HCT116 (cell line): Measurements from ENCODE around the gene ANKRD60. TPM values are rescaled to one million over a fixed set of nuclear protein-coding genes. Genes with fewer than 3 reads are reported as not detected.

Experiments
- ATAC-seq: fragments of 200-7000 bp; cut with Tn5 transposase; 2 replicates; pipeline ENCODE4 v1.9.1; 2020; ENCODE audit warnings: mild to moderate bottlenecking, moderate library complexity
- BruUV-seq: library from RNA; stranded (reverse); fragments of 400-500 nt; replicated peaks from 2 replicates; lab custom pipeline; 2021; lab: Mats Ljungman, UMichigan
- CTCF ChIA-PET: fragments of 300-600 bp; sonication (Branson Sonifier 250); formaldehyde crosslinking; loops from one replicate; lab custom pipeline; 2021; ENCODE audit warnings: antibody characterized with exemption; lab: Charles Lee
- POLR2A ChIA-PET: fragments of 300-600, 350-600 bp; sonication (Branson Sonifier 250); formaldehyde crosslinking; loops from one replicate; lab custom pipeline; 2021; ENCODE audit warnings: antibody characterized with exemption; lab: Charles Lee
- RAD21 ChIA-PET, 2 experiments: fragments of 300-600 bp; sonication (Branson Sonifier 250); formaldehyde crosslinking; loops; one replicate each; lab custom pipeline; 2023; ENCODE audit warnings: low total read pairs in 2 of 2; ENCODE audit not compliant: uncharacterized antibody in 2 of 2, unreplicated experiment in 2 of 2, low non-redundant PET in 1 of 2; lab: Charles Lee
- DNase-seq: peaks from one replicate; pipeline ENCODE4 v3.0.0-alpha.2; 2010; ENCODE audit warnings: low read depth, low spot score
- H2AFZ ChIP-seq: fragments of 200-600 bp; shearing (Covaris generic), sonication (generic); 2 replicates; pipeline ENCODE4 v1.6.1; 2017; ENCODE audit warnings: low read depth, mixed run types, mixed read lengths, antibody characterized with exemption, low read length; ENCODE audit not compliant: poor library complexity, severe bottlenecking
- H3K27ac ChIP-seq: 2 replicates; pipeline ENCODE4 v1.5.1; 2012; ENCODE audit warnings: low read depth, low read length
- H3K27me3 ChIP-seq: fragments of 200-600 bp; sonication (generic); 2 replicates; pipeline ENCODE4 v1.6.1; 2016; ENCODE audit warnings: mixed run types, low read length, mixed read lengths; ENCODE audit not compliant: insufficient read depth
- H3K36me3 ChIP-seq, 2 experiments: fragments of 200-500 bp in 1 of 2; fragments of 200-600 bp in 1 of 2; sonication (Bioruptor generic) in 1 of 2; sonication (generic) in 1 of 2; 2 replicates each; pipeline versions ENCODE4 v1.5.1 to v1.6.1; 2014 to 2016; ENCODE audit warnings: low read length in 2 of 2, inconsistent platforms in 1 of 2, mixed read lengths in 1 of 2, mixed run types in 1 of 2; ENCODE audit not compliant: insufficient read depth in 2 of 2, control insufficient read depth in 1 of 2
- H3K4me1 ChIP-seq, 2 experiments: fragments of 200-600 bp in 1 of 2; sonication (generic) in 1 of 2; 2 replicates each; pipeline versions ENCODE4 v1.5.1 to v1.6.1; 2012 to 2017; ENCODE audit warnings: low read length in 2 of 2, inconsistent platforms in 1 of 2, mild to moderate bottlenecking in 1 of 2, mixed read lengths in 1 of 2, mixed run types in 1 of 2, moderate library complexity in 1 of 2; ENCODE audit not compliant: insufficient read depth in 2 of 2, control insufficient read depth in 1 of 2
- H3K4me2 ChIP-seq: fragments of 200-600 bp; sonication (generic); 2 replicates; pipeline ENCODE4 v1.6.1; 2017; ENCODE audit warnings: mixed run types, low read length, mixed read lengths
- H3K4me3 ChIP-seq, 2 experiments: fragments of 200-600 bp in 1 of 2; sonication (generic) in 1 of 2; replicated peaks in 1 of 2; 2 replicates each; pipeline ENCODE4 v1.5.1; 2011 to 2016; ENCODE audit warnings: low read length in 2 of 2, control low read depth in 1 of 2, low read depth in 1 of 2, mild to moderate bottlenecking in 1 of 2, mixed read lengths in 1 of 2, mixed run types in 1 of 2
- H3K79me2 ChIP-seq: fragments of 200-600 bp; sonication (generic); 2 replicates; pipeline ENCODE4 v1.6.1; 2017; ENCODE audit warnings: mild to moderate bottlenecking, mixed run types, low read length, moderate library complexity, mixed read lengths; ENCODE audit not compliant: insufficient read depth
- H3K9ac ChIP-seq: fragments of 200-600 bp; sonication (generic); 2 replicates; pipeline ENCODE4 v1.6.1; 2016; ENCODE audit warnings: low read length, mixed read lengths
- H3K9me2 ChIP-seq: fragments of 200-600 bp; sonication (generic), shearing (Covaris generic); 2 replicates; pipeline ENCODE4 v1.6.1; 2017; ENCODE audit warnings: mixed run types, mild to moderate bottlenecking, moderate library complexity; ENCODE audit not compliant: insufficient read depth
- H3K9me3 ChIP-seq, 2 experiments: fragments of 200-500 bp in 1 of 2; fragments of 200-600 bp in 1 of 2; sonication (Bioruptor generic) in 1 of 2; sonication (generic) in 1 of 2; 2 replicates each; pipeline ENCODE4 v1.6.1; 2014 to 2017; ENCODE audit warnings: low read length in 2 of 2, mixed read lengths in 2 of 2, inconsistent platforms in 1 of 2, low read depth in 1 of 2, mild to moderate bottlenecking in 1 of 2, mixed run types in 1 of 2, moderate library complexity in 1 of 2; ENCODE audit not compliant: control insufficient read depth in 1 of 2, insufficient read depth in 1 of 2
- H4K20me1 ChIP-seq: fragments of 200-600 bp; sonication (generic), shearing (Covaris generic); 2 replicates; pipeline ENCODE4 v1.6.1; 2017; ENCODE audit warnings: mixed run types, mild to moderate bottlenecking, moderate library complexity; ENCODE audit not compliant: insufficient read depth
- CBX3 ChIP-seq: IDR thresholded peaks from 2 replicates; pipeline ENCODE4 v1.6.1; 2012; ENCODE audit warnings: low read depth
- EGR1 ChIP-seq: IDR thresholded peaks from 2 replicates; pipeline ENCODE4 v1.6.1; 2012; ENCODE audit warnings: low read depth
- JUND ChIP-seq: IDR thresholded peaks from 2 replicates; pipeline ENCODE4 v1.6.1; 2012
- MAX ChIP-seq: IDR thresholded peaks from 2 replicates; pipeline ENCODE4 v1.6.1; 2012
- POLR2A ChIP-seq: IDR thresholded peaks from 2 replicates; pipeline ENCODE4 v1.7.0; 2011; ENCODE audit warnings: borderline replicate concordance; ENCODE audit not compliant: insufficient read depth, insufficient read length; ENCODE audit errors: extremely low read depth
- RAD21 ChIP-seq: IDR thresholded peaks from 2 replicates; pipeline ENCODE4 v1.6.1; 2012; ENCODE audit warnings: low read depth, mild to moderate bottlenecking
- SP1 ChIP-seq: IDR thresholded peaks from 2 replicates; pipeline ENCODE4 v1.6.1; 2012; ENCODE audit warnings: low read depth
- YY1 ChIP-seq: IDR thresholded peaks from 2 replicates; pipeline ENCODE4 v1.6.1; 2011; ENCODE audit warnings: low read length, low read depth, moderate library complexity, mild to moderate bottlenecking; ENCODE audit not compliant: insufficient replicate concordance; ENCODE audit errors: extremely low read depth
- ZBTB33 ChIP-seq: IDR thresholded peaks from 2 replicates; pipeline ENCODE4 v1.6.1; 2011; ENCODE audit warnings: mild to moderate bottlenecking, low read length, moderate library complexity; ENCODE audit not compliant: insufficient replicate concordance; ENCODE audit errors: extremely low read depth
- ZNF274 ChIP-seq: fragments of 200-500 bp; sonication (Bioruptor generic); IDR thresholded peaks from 2 replicates; pipeline ENCODE4 v1.6.1; 2014; ENCODE audit warnings: mild to moderate bottlenecking, low read depth, low read length, inconsistent platforms
- intact Hi-C: fragments of 100-400 bp; cut with micrococcal nuclease; formaldehyde crosslinking; loops from 2 replicates; pipeline ENCODE4 v1.10.0; 2022
- total RNA-seq: library from RNA; stranded (reverse); gene quantifications from one replicate; pipeline ENCODE4 v1.2.1, GENCODE V29; 2021; ENCODE audit not compliant: unreplicated experiment
- TF ChIP-seq, protein P1 (sequence below): IDR thresholded peaks from 2 replicates; pipeline ENCODE4 v1.6.1; 2012; ENCODE audit warnings: low read depth
- TF ChIP-seq, protein P2 (sequence below): IDR thresholded peaks from 2 replicates; pipeline ENCODE4 v1.6.1; 2012
- TF ChIP-seq, protein P3 (sequence below), 3 experiments: fragments of 200-600 bp in 1 of 3; sonication (generic) in 1 of 3; IDR thresholded peaks in 2 of 3; conservative IDR thresholded peaks in 1 of 3; 2 replicates each; pipeline ENCODE4 v1.5.1; 2012 to 2017; ENCODE audit warnings: low read depth in 2 of 3, low read length in 2 of 3, antibody characterized with exemption in 1 of 3, borderline replicate concordance in 1 of 3, control low read depth in 1 of 3, mild to moderate bottlenecking in 1 of 3, mixed read lengths in 1 of 3, mixed run types in 1 of 3, moderate library complexity in 1 of 3; ENCODE audit not compliant: insufficient read depth in 1 of 3

ANKRD60 gene
- total RNA-seq, 1 experiment from 2014 or later: not detected

DNA sequence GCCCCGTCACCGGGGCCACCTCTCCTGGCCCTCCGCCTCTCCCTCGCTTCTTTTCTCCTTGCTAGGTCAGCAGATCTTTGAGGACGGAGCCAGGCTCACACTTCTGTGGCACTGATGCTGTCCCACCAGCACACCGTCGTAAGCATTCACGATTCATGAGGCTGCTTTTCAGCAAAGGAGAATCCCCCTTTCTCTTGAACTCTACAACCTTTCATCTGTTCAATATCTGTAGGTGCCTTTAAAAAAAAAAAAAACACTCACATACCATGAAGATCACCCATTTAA is 31.3 kb downstream of the ANKRD60 start:
- RAD21 ChIA-PET: no interaction called here
- intact Hi-C loops: no loop called here
- CTCF ChIA-PET: no interaction called here
- TF ChIP-seq MAX: no peak
- TF ChIP-seq POLR2A: no peak
- TF ChIP-seq ZNF274: no peak
- no peak for TF ChIP-seq RAD21
- TF ChIP-seq ZBTB33: no peak
- no peak for TF ChIP-seq CBX3
- TF ChIP-seq, protein P1, sequence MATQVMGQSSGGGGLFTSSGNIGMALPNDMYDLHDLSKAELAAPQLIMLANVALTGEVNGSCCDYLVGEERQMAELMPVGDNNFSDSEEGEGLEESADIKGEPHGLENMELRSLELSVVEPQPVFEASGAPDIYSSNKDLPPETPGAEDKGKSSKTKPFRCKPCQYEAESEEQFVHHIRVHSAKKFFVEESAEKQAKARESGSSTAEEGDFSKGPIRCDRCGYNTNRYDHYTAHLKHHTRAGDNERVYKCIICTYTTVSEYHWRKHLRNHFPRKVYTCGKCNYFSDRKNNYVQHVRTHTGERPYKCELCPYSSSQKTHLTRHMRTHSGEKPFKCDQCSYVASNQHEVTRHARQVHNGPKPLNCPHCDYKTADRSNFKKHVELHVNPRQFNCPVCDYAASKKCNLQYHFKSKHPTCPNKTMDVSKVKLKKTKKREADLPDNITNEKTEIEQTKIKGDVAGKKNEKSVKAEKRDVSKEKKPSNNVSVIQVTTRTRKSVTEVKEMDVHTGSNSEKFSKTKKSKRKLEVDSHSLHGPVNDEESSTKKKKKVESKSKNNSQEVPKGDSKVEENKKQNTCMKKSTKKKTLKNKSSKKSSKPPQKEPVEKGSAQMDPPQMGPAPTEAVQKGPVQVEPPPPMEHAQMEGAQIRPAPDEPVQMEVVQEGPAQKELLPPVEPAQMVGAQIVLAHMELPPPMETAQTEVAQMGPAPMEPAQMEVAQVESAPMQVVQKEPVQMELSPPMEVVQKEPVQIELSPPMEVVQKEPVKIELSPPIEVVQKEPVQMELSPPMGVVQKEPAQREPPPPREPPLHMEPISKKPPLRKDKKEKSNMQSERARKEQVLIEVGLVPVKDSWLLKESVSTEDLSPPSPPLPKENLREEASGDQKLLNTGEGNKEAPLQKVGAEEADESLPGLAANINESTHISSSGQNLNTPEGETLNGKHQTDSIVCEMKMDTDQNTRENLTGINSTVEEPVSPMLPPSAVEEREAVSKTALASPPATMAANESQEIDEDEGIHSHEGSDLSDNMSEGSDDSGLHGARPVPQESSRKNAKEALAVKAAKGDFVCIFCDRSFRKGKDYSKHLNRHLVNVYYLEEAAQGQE: no peak
- TF ChIP-seq, protein P2, sequence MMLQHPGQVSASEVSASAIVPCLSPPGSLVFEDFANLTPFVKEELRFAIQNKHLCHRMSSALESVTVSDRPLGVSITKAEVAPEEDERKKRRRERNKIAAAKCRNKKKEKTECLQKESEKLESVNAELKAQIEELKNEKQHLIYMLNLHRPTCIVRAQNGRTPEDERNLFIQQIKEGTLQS: no peak
- TF ChIP-seq YY1: no peak
- TF ChIP-seq, protein P3, sequence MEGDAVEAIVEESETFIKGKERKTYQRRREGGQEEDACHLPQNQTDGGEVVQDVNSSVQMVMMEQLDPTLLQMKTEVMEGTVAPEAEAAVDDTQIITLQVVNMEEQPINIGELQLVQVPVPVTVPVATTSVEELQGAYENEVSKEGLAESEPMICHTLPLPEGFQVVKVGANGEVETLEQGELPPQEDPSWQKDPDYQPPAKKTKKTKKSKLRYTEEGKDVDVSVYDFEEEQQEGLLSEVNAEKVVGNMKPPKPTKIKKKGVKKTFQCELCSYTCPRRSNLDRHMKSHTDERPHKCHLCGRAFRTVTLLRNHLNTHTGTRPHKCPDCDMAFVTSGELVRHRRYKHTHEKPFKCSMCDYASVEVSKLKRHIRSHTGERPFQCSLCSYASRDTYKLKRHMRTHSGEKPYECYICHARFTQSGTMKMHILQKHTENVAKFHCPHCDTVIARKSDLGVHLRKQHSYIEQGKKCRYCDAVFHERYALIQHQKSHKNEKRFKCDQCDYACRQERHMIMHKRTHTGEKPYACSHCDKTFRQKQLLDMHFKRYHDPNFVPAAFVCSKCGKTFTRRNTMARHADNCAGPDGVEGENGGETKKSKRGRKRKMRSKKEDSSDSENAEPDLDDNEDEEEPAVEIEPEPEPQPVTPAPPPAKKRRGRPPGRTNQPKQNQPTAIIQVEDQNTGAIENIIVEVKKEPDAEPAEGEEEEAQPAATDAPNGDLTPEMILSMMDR (IDR thresholded peaks at IDR 0.05 in 2 of 3, conservative IDR thresholded peaks at IDR 0.05 in 1 of 3; ENCODE audit: borderline replicate concordance in 1 of 3, insufficient read depth in 1 of 3, low read depth in 2 of 3, low read length in 2 of 3): no peak
- no peak for TF ChIP-seq JUND
- no peak for TF ChIP-seq EGR1
- TF ChIP-seq SP1: no peak
- Histone ChIP-seq H3K4me3 (no peak overlapping the region), H3K9ac (no peak overlapping the region), H3K79me2 (no peaks in the 10 kb centered on the region), H3K9me3 (no peaks in the 10 kb centered on the region), H3K27ac (no peak overlapping the region), H3K4me1 (no peaks in the 10 kb centered on the region), H3K36me3 (no peaks in the 10 kb centered on the region), H3K4me2 (no peak overlapping the region), H3K27me3 (peaks cover 12% of the 10 kb centered on the region; the same call in 1 of the 2 replicates), H2AFZ (no peak overlapping the region), H3K9me2 (no peaks in the 10 kb centered on the region), H4K20me1 (no peaks in the 10 kb centered on the region)
- no TSS peak for BruUV-seq
- DNase-seq (no peak), ATAC-seq (no peak)
- POLR2A ChIA-PET: no interaction called here
